Hepatocyte (in vitro differentiated cells): Measurements from ENCODE around the gene DEK.

Experiments used
- CTCF ChIP-seq: fragments of 200-600 bp; sonication (generic); IDR thresholded peaks from 2 replicates; pipeline ENCODE4 v1.5.1; 2016; ENCODE audit warnings: antibody characterized with exemption, mild to moderate bottlenecking; ENCODE audit not compliant: poor library complexity
- EZH2 ChIP-seq: fragments of 200-600 bp; sonication (generic); IDR thresholded peaks from 2 replicates; pipeline ENCODE4 v1.6.1; 2016; ENCODE audit warnings: antibody characterized with exemption, mild to moderate bottlenecking, borderline replicate concordance
- EZH2phosphoT487 ChIP-seq: fragments of 200-600 bp; sonication (generic); IDR thresholded peaks from one replicate; pipeline ENCODE4 v1.6.1; 2018; ENCODE audit warnings: antibody characterized with exemption, mild to moderate bottlenecking, low read depth, moderate library complexity; ENCODE audit not compliant: unreplicated experiment, severe bottlenecking

GRCh38 chr6:18253635-18254034 lies 10.7 kb downstream of the DEK start:
- TF ChIP-seq CTCF, result no peak
- TF ChIP-seq EZH2, result no peak
- TF ChIP-seq EZH2phosphoT487, result no peak
